ENCODE data around the gene CD160.

DNA sequence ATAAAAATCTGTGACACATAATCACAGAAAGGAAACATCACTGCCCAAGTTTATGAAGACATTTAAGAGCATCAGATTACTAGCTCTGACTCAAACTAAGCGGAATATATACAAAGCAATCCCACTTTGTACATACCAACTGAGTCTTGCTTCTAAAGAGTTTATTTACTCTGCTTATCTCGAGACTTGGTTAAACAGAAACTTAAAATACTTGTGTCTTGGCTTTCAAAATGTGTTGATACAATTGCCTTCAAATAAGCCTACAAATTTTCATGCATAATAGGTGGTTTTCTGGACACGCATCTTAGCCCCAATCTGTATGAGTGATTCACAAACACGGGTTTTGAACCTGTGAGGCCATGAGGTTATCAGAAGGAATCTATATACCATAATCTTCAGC lies 21.0 kb downstream of the CD160 start:
- TF ChIP-seq EZH2 (IDR thresholded peaks at IDR 0.05; ENCODE audit: insufficient read depth, poor library complexity, severe bottlenecking) (no peak), EZH2phosphoT487 (IDR thresholded peaks at IDR 0.05; ENCODE audit: insufficient read depth, low read depth) (no peak)

Data from GM23248 (cell line).